Measurements from ENCODE around the gene TSPAN18. TPM values are rescaled to one million over a fixed set of nuclear protein-coding genes. Genes with fewer than 3 reads are reported as not detected.

Gene TSPAN18
- total RNA-seq, 1 experiment from 2014 or later = 0.77 TPM

GRCh38 chr11:44915004-44915403, 188.2 kb downstream of the TSPAN18 start:
- ChIA-PET CTCF (interaction anchor here (0.6 to 2.4 kb wide), 9 partner anchors 11 to 369 kb away, joined by 3 to 12 read pairs (median 3); no protein-coding TSS in a partner anchor), POLR2A (no interaction called here)
- no TSS peak for BruUV-seq (replicated peaks)

GRCh38 chr11:44915621-44916020, 188.9 kb downstream of the TSPAN18 start:
- H3K4me3 Mint-ChIP-seq (ENCODE audit: unreplicated experiment) = no peak overlapping the region

More at GRCh38 chr11:44915004-44915403, 188.2 kb downstream of the TSPAN18 start:
- intact Hi-C loops (cut with micrococcal nuclease) = no loop called here
- H3K4me1 Mint-ChIP-seq (ENCODE audit: insufficient read depth, unreplicated experiment) = no peaks in the 10 kb centered on the region
- peaks cover 29% of the 10 kb centered on the region for H3K27me3 Mint-ChIP-seq (ENCODE audit: insufficient read depth, unreplicated experiment)
- H3K4me3 Mint-ChIP-seq (ENCODE audit: unreplicated experiment) = no peak overlapping the region
- no peak for TF ChIP-seq CTCF (IDR thresholded peaks at IDR 0.05; ENCODE audit: unreplicated experiment)
- no peak for DNase-seq (ENCODE audit: unreplicated experiment)
- H3K9me3 Mint-ChIP-seq (ENCODE audit: unreplicated experiment) = no peaks in the 10 kb centered on the region
- peaks cover 4% of the 10 kb centered on the region for H3K36me3 Mint-ChIP-seq (ENCODE audit: insufficient read depth, unreplicated experiment)
- H3K27ac Mint-ChIP-seq (ENCODE audit: low read depth, unreplicated experiment) = no peak overlapping the region

GRCh38 chr11:44916331-44916730, 189.6 kb downstream of the TSPAN18 start:
- no peak for TF ChIP-seq CTCF (IDR thresholded peaks at IDR 0.05; ENCODE audit: unreplicated experiment)
- H3K27ac Mint-ChIP-seq (ENCODE audit: low read depth, unreplicated experiment) = no peak overlapping the region
- H3K27me3 Mint-ChIP-seq (ENCODE audit: insufficient read depth, unreplicated experiment) = peaks cover 29% of the 10 kb centered on the region
- H3K36me3 Mint-ChIP-seq (ENCODE audit: insufficient read depth, unreplicated experiment) = no peaks in the 10 kb centered on the region
- H3K4me1 Mint-ChIP-seq (ENCODE audit: insufficient read depth, unreplicated experiment) = no peaks in the 10 kb centered on the region
- no peak for DNase-seq (ENCODE audit: unreplicated experiment)
- POLR2A ChIA-PET = no interaction called here
- CTCF ChIA-PET = interaction anchor here (2.4 kb wide), 1 partner anchor 10 kb away, joined by 12 read pairs; no protein-coding TSS in a partner anchor
- intact Hi-C loops (cut with micrococcal nuclease) = no loop called here
- H3K9me3 Mint-ChIP-seq (ENCODE audit: unreplicated experiment) = no peaks in the 10 kb centered on the region
- H3K4me3 Mint-ChIP-seq (ENCODE audit: unreplicated experiment) = no peak overlapping the region
- no TSS peak for BruUV-seq (replicated peaks)

More at GRCh38 chr11:44915621-44916020, 188.9 kb downstream of the TSPAN18 start:
- no TSS peak for BruUV-seq (replicated peaks)
- Mint-ChIP-seq H3K27me3 (ENCODE audit: insufficient read depth, unreplicated experiment) (peaks cover 29% of the 10 kb centered on the region), H3K4me1 (ENCODE audit: insufficient read depth, unreplicated experiment) (no peaks in the 10 kb centered on the region), H3K36me3 (ENCODE audit: insufficient read depth, unreplicated experiment) (peaks cover 4% of the 10 kb centered on the region), H3K27ac (ENCODE audit: low read depth, unreplicated experiment) (no peak overlapping the region), H3K9me3 (ENCODE audit: unreplicated experiment) (no peaks in the 10 kb centered on the region)
- ChIA-PET CTCF (interaction anchor here (0.6 to 2.4 kb wide), 4 partner anchors 11 to 359 kb away, joined by 3 to 12 read pairs (median 6); no protein-coding TSS in a partner anchor), POLR2A (no interaction called here)
- TF ChIP-seq CTCF (IDR thresholded peaks at IDR 0.05; ENCODE audit: unreplicated experiment) = no peak
- no peak for DNase-seq (ENCODE audit: unreplicated experiment)
- intact Hi-C loops (cut with micrococcal nuclease) = no loop called here

- TF ChIP-seq CTCF (IDR thresholded peaks at IDR 0.05; ENCODE audit: unreplicated experiment) = no peak
- no peak for DNase-seq (ENCODE audit: unreplicated experiment)
- no peak overlapping the region for H3K4me3 Mint-ChIP-seq (ENCODE audit: unreplicated experiment)
- no peak overlapping the region for H3K27ac Mint-ChIP-seq (ENCODE audit: low read depth, unreplicated experiment)
- no peaks in the 10 kb centered on the region for H3K4me1 Mint-ChIP-seq (ENCODE audit: insufficient read depth, unreplicated experiment)
- H3K27me3 Mint-ChIP-seq (ENCODE audit: insufficient read depth, unreplicated experiment) = peaks cover 30% of the 10 kb centered on the region
- no peaks in the 10 kb centered on the region for H3K9me3 Mint-ChIP-seq (ENCODE audit: unreplicated experiment)
- ChIA-PET POLR2A (no interaction called here), CTCF (interaction anchor here (2.4 kb wide), 1 partner anchor 9 kb away, joined by 12 read pairs; no protein-coding TSS in a partner anchor)
- intact Hi-C loops (cut with micrococcal nuclease) = no loop called here
- H3K36me3 Mint-ChIP-seq (ENCODE audit: insufficient read depth, unreplicated experiment) = no peaks in the 10 kb centered on the region
- no TSS peak for BruUV-seq (replicated peaks)
Observed at GRCh38 chr11:44916801-44917385, 190.1 kb downstream of the TSPAN18 start.

Measured in MCF 10A (cell line).